K562 (cell line): ENCODE results near the gene FGF12. TPM values are rescaled to one million over a fixed set of nuclear protein-coding genes. Genes with fewer than 3 reads are reported as not detected.

Experiments
- ATAC-seq: fragments of 200-7000 bp; cut with Tn5 transposase; 3 replicates; pipeline ENCODE4 v1.9.1; 2020; ENCODE audit warnings: moderate library complexity
- BruUV-seq: library from RNA; stranded (reverse); fragments of 400-500 nt; replicated peaks from 2 replicates; lab custom pipeline; 2021; lab: Mats Ljungman, UMichigan
- CTCF ChIA-PET: fragments of 300-600 bp; formaldehyde crosslinking; extraction: SDS; loops from one replicate; lab custom pipeline; 2021; ENCODE audit warnings: low intra/inter-chr PET ratio; lab: Yijun Ruan, JAX
- POLR2A ChIA-PET: fragments of 300-600, 350-650 bp; sonication (Branson Sonifier 250); formaldehyde crosslinking; extraction: SDS; loops from one replicate; lab custom pipeline; 2021; ENCODE audit warnings: antibody characterized with exemption, inconsistent platforms; lab: Yijun Ruan, JAX
- DNase-seq, 4 experiments: peaks; one replicate each; pipeline versions ENCODE4 v3.0.0 to v3.0.0-alpha.2; 2011 to 2018; ENCODE audit warnings: low spot score in 3 of 4, mixed read lengths in 3 of 4; ENCODE audit errors: extremely low read depth in 1 of 4
- FAIRE-seq: peaks from 2 replicates; lab custom pipeline; 2011; peaks lifted over from hg19 to GRCh38; lab: Jason Lieb, UNC
- H2AFZ ChIP-seq: 2 replicates; pipeline ENCODE4 v1.6.0; 2011; ENCODE audit warnings: low read depth, low read length, control low read depth, inconsistent platforms
- H3K27ac ChIP-seq: fragments of 200-600 bp; 3 replicates; pipeline ENCODE4 v1.8.0; 2011; ENCODE audit warnings: low read depth, mild to moderate bottlenecking, control low read depth, inconsistent platforms, low read length, moderate library complexity, mixed read lengths; ENCODE audit errors: extremely low read depth
- H3K27me3 ChIP-seq, 2 experiments: fragments of 300-600 bp in 1 of 2; 2 replicates in 1 of 2; 3 replicates in 1 of 2; pipeline versions ENCODE4 v1.6.0 to v1.8.0; 2011; ENCODE audit warnings: inconsistent platforms in 2 of 2, low read length in 2 of 2, mild to moderate bottlenecking in 1 of 2, mixed read lengths in 1 of 2, moderate library complexity in 1 of 2; ENCODE audit not compliant: control insufficient read depth in 2 of 2, insufficient read depth in 2 of 2
- H3K36me3 ChIP-seq: fragments of 300-600 bp; 3 replicates; pipeline ENCODE4 v1.8.0; 2011; ENCODE audit warnings: mild to moderate bottlenecking, low read length, inconsistent platforms; ENCODE audit not compliant: control insufficient read depth, insufficient read depth
- H3K4me1 ChIP-seq, 2 experiments: fragments of 200-600 bp in 1 of 2; replicated peaks in 1 of 2; 2 replicates in 1 of 2; 3 replicates in 1 of 2; pipeline versions ENCODE4 v1.5.1 to v1.8.0; 2011; ENCODE audit warnings: inconsistent platforms in 2 of 2, low read length in 2 of 2, mild to moderate bottlenecking in 1 of 2, mixed read lengths in 1 of 2, moderate library complexity in 1 of 2; ENCODE audit not compliant: control insufficient read depth in 2 of 2, insufficient read depth in 2 of 2
- H3K4me2 ChIP-seq: 2 replicates; pipeline ENCODE4 v1.6.1; 2011; ENCODE audit warnings: low read length, control low read depth, inconsistent platforms, mixed read lengths; ENCODE audit not compliant: insufficient read depth
- H3K4me3 ChIP-seq: fragments of 200-600 bp; sonication (generic), shearing (Covaris generic); 2 replicates; pipeline ENCODE4 v1.5.1; 2016; ENCODE audit warnings: control low read depth, inconsistent platforms
- H3K79me2 ChIP-seq: fragments of 200-600 bp; 3 replicates; pipeline ENCODE4 v1.8.0; 2011; ENCODE audit warnings: low read length, inconsistent platforms; ENCODE audit not compliant: control insufficient read depth, insufficient read depth
- H3K9ac ChIP-seq, 2 experiments: 2 replicates each; pipeline versions ENCODE4 v1.6.0 to v1.6.1; 2011; ENCODE audit warnings: low read depth in 2 of 2, low read length in 2 of 2, control low read depth in 1 of 2, inconsistent platforms in 1 of 2, mild to moderate bottlenecking in 1 of 2, mixed read lengths in 1 of 2; ENCODE audit not compliant: insufficient read depth in 1 of 2
- H3K9me1 ChIP-seq: one replicate; pipeline ENCODE4 v1.6.0; 2011; ENCODE audit warnings: inconsistent platforms, mild to moderate bottlenecking, low read length, moderate library complexity; ENCODE audit not compliant: control insufficient read depth, insufficient read depth
- H3K9me3 ChIP-seq: replicated peaks from 2 replicates; pipeline ENCODE4 v1.5.1; 2011; ENCODE audit warnings: low read depth, low read length, inconsistent platforms; ENCODE audit not compliant: control insufficient read depth, insufficient read depth
- H4K20me1 ChIP-seq: replicated peaks from 2 replicates; pipeline ENCODE4 v1.6.1; 2011; ENCODE audit warnings: low read length, inconsistent platforms, mixed read lengths; ENCODE audit not compliant: control insufficient read depth, insufficient read depth
- ASH1L ChIP-seq: fragments of 450-650 bp; IDR thresholded peaks from 2 replicates; pipeline ENCODE4 v1.6.1; 2018; ENCODE audit warnings: borderline replicate concordance, mild to moderate bottlenecking, low read depth; ENCODE audit not compliant: partially characterized antibody
- BACH1 ChIP-seq: fragments of 200-800 bp; sonication (Bioruptor generic); IDR thresholded peaks from 2 replicates; pipeline ENCODE4 v1.6.1; 2016; ENCODE audit warnings: missing genetic modification characterization, missing compliant biosample characterization
- HNRNPLL ChIP-seq: fragments of 200-400 bp; formaldehyde crosslinking; IDR thresholded peaks from 2 replicates; pipeline ENCODE4 v1.6.1; 2017; ENCODE audit warnings: low read length, low read depth, mild to moderate bottlenecking; ENCODE audit not compliant: poor library complexity, severe bottlenecking
- PHF20 ChIP-seq: fragments of 450-650 bp; IDR thresholded peaks from 2 replicates; pipeline ENCODE4 v1.6.1; 2018; ENCODE audit not compliant: partially characterized antibody
- STAT5A ChIP-seq: IDR thresholded peaks from 2 replicates; pipeline ENCODE4 v1.6.1; 2012; ENCODE audit warnings: low read length, inconsistent platforms, borderline replicate concordance
- THRB ChIP-seq: fragments of 450-650 bp; formaldehyde crosslinking; conservative IDR thresholded peaks from 2 replicates; pipeline ENCODE4 v1.4.0; 2022; ENCODE audit warnings: mild to moderate bottlenecking, missing genetic modification characterization
- ZFP36 ChIP-seq: fragments of 150-350 bp; IDR thresholded peaks from 2 replicates; pipeline ENCODE4 v1.6.1; 2018; ENCODE audit warnings: low read length, low read depth; ENCODE audit not compliant: partially characterized antibody
- ZNF165 ChIP-seq: fragments of 250-450 bp; sonication (Bioruptor Pico); IDR thresholded peaks from 2 replicates; pipeline ENCODE4 v1.4.0; 2020; ENCODE audit warnings: borderline replicate concordance
- WGBS: fragments of 100-300 bp; shearing (Covaris generic); methylation state at CpG from one replicate; pipeline ENCODE4 v1.1.6; 2016; ENCODE audit warnings: low coverage, mixed read lengths; ENCODE audit not compliant: insufficient coverage; ENCODE audit errors: missing lambda C conversion rate; 5-methylcytosine and 5-hydroxymethylcytosine counted together
- in situ Hi-C: fragments of 300-500 bp; cut with MboI; formaldehyde crosslinking; loops from 4 replicates; pipeline ENCODE4 v1.15.0; 2018; ENCODE audit warnings: inconsistent platforms, mixed read lengths
- intact Hi-C: fragments of 100-400 bp; cut with micrococcal nuclease; formaldehyde crosslinking; loops from 2 replicates; pipeline ENCODE4 v1.14.2; 2022
- polyA plus RNA-seq, 8 experiments: library from polyadenylated mRNA; depleted of rRNA in 4 of 8; stranded (reverse) in 5 of 8; unstranded in 3 of 8; fragments of >200 nt; fragmentation: Nextera tagmentation in 2 of 8; fragmentation: Illumina TruSeq in 1 of 8; extraction: Ambion mirVana in 2 of 8; extraction: Trizol in 1 of 8; gene quantifications; 2 replicates each; pipeline versions ENCODE4 v1.2.1 to v1.2.3, GENCODE V29; 2011 to 2014; ENCODE audit warnings: inconsistent platforms in 1 of 8, missing spikeins in 1 of 8
- total RNA-seq, 7 experiments: library from RNA; depleted of rRNA in 6 of 7; stranded (reverse); fragments of >200 nt in 6 of 7; fragmentation: Illumina TruSeq in 2 of 7; extraction: Trizol in 2 of 7; gene quantifications; 2 replicates each; pipeline versions ENCODE4 v1.2.1 to v1.2.3, GENCODE V29; 2011 to 2021; ENCODE audit warnings: low replicate concordance in 1 of 7

The FGF12 gene
- total and polyA plus RNA-seq, 9 of the 15 experiments (the other 6 are each of a cell fraction or from before 2014, with no cell fraction given): not detected

- H3K4me2 ChIP-seq: no peak overlapping the region
- no peak overlapping the region for H2AFZ ChIP-seq
- H3K4me1 ChIP-seq: no peaks in the 10 kb centered on the region
- POLR2A ChIA-PET: no interaction called here
- no peak for ATAC-seq
- CTCF ChIA-PET: no interaction called here
- no peaks in the 10 kb centered on the region for H3K9me1 ChIP-seq
- no peaks in the 10 kb centered on the region for H3K36me3 ChIP-seq
- in situ Hi-C loops: no loop called here
- TF ChIP-seq BACH1 (tag): no peak
- no peak for TF ChIP-seq ASH1L
- no peak for TF ChIP-seq ZNF165 (CRISPR knock-in tag)
- no peak for TF ChIP-seq HNRNPLL
- TF ChIP-seq PHF20: no peak
- TF ChIP-seq ZFP36: no peak
- TF ChIP-seq THRB (CRISPR knock-in tag): no peak
- no peak for TF ChIP-seq STAT5A
- no peak for DNase-seq
- no peak for FAIRE-seq
- H3K79me2 ChIP-seq: no peaks in the 10 kb centered on the region
- no peaks in the 10 kb centered on the region for H4K20me1 ChIP-seq
- intact Hi-C loops: no loop called here
- no peaks in the 10 kb centered on the region; the same call in 1 of the 2 replicates for H3K9me3 ChIP-seq
- no peak overlapping the region for H3K27ac ChIP-seq
- H3K4me3 ChIP-seq: no peak overlapping the region
- no peaks in the 10 kb centered on the region for H3K27me3 ChIP-seq
- no TSS peak for BruUV-seq
- WGBS: 2% methylated on average over 3 of the region's 3 CpGs
- H3K9ac ChIP-seq: no peak overlapping the region
These were observed 605.4 kb downstream of the FGF12 start for GRCh38 chr3:192121923-192122322.
